Stimulated activated CD4-positive, alpha-beta T cell treated with anti-CD3 and anti-CD28 coated beads, Interleukin-15, amount 100 ng/mL, for 1 hour (primary cell): Measurements from ENCODE around the gene SLC30A5.
"Not testable (repeated sequence)": the region's sequence is repeated elsewhere in the genome, so short reads cannot be mapped to it uniquely, and the experiment has no call there.

Source experiments
- DNase-seq, 2 donors: peaks; one replicate each; pipeline ENCODE4 v3.0.0-alpha.2; 2020; ENCODE audit warnings: low read depth in 1 of 2, low spot score in 1 of 2

The SLC30A5 gene

GRCh38 chr5:69093771-69094482, at the start of gene SLC30A5:
SLC30A5 (plus strand) TSS chr5:69094014; CDS start chr5:69094256, 242 bp downstream.
- DNase-seq: peak; percentile 90 to 94

- DNase-seq: not testable (repeated sequence)
These were observed 48.6 kb upstream of the SLC30A5 start for GRCh38 chr5:69045213-69045612.

- no peak for DNase-seq
These were observed 47.3 kb upstream of the SLC30A5 start for GRCh38 chr5:69046375-69046957.

- no peak for DNase-seq
These were observed 45.6 kb upstream of the SLC30A5 start for GRCh38 chr5:69048230-69048629.

GRCh38 chr5:69049151-69049550, 44.7 kb upstream of the SLC30A5 start:
- no peak for DNase-seq

- no peak for DNase-seq
These were observed 44.0 kb upstream of the SLC30A5 start for GRCh38 chr5:69049796-69050195.

GRCh38 chr5:69050214-69050613, 43.6 kb upstream of the SLC30A5 start:
- DNase-seq: no peak

GRCh38 chr5:69052181-69052580, 41.6 kb upstream of the SLC30A5 start:
- no peak for DNase-seq

GRCh38 chr5:69074664-69075521, 18.9 kb upstream of the SLC30A5 start:
- DNase-seq: no peak

- no peak for DNase-seq
These were observed 18.2 kb upstream of the SLC30A5 start for GRCh38 chr5:69075522-69076179.

GRCh38 chr5:69078921-69079540, 14.8 kb upstream of the SLC30A5 start:
- no peak for DNase-seq

- DNase-seq: no peak
These were observed 14.3 kb upstream of the SLC30A5 start for GRCh38 chr5:69079556-69079955.

- DNase-seq: no peak
These were observed 10.4 kb upstream of the SLC30A5 start for GRCh38 chr5:69083412-69083811.

GRCh38 chr5:69084195-69084594, 9.6 kb upstream of the SLC30A5 start:
- DNase-seq: no peak

- DNase-seq: no peak
These were observed 8.9 kb upstream of the SLC30A5 start for GRCh38 chr5:69084903-69085302.

GRCh38 chr5:69086206-69086605, 7.6 kb upstream of the SLC30A5 start:
- DNase-seq: no peak

GRCh38 chr5:69088006-69088405, 5.8 kb upstream of the SLC30A5 start:
- DNase-seq: not testable (repeated sequence)

GRCh38 chr5:69090158-69090557, 3.7 kb upstream of the SLC30A5 start:
- DNase-seq: no peak

GRCh38 chr5:69091771-69092170, 2.0 kb upstream of the SLC30A5 start:
- DNase-seq: no peak

- DNase-seq: no peak
These were observed 845 bp upstream of the SLC30A5 start for GRCh38 chr5:69092969-69093368.

- DNase-seq: no peak
These were observed 5.5 kb downstream of the SLC30A5 start for GRCh38 chr5:69099302-69099701.
